KBM-7 (cell line): Measurements from ENCODE around the gene C2orf68.
A peak's percentile ranks its signal among the peaks of the same experiment; 100 is the strongest.
"Not testable (repeated sequence)": the region's sequence is repeated elsewhere in the genome, so short reads cannot be mapped to it uniquely, and the experiment has no call there.

ENCODE experiments used
- DNase-seq: peaks from one replicate; pipeline ENCODE4 v3.0.0-alpha.2; 2015
- in situ Hi-C: fragments of 300-500 bp; cut with MboI; formaldehyde crosslinking; loops from 2 replicates; pipeline ENCODE4 v1.14.3; 2020; ENCODE audit warnings: low sequenced_read_pairs, low pct_unique_long_range_greater_than_20kb, mixed read lengths

Gene C2orf68

GRCh38 chr2:85635636-85636035 lies 23.8 kb upstream of the C2orf68 start:
- no peak for DNase-seq
- in situ Hi-C loops, result no loop called here

- in situ Hi-C loops, result no loop called here
These were observed 23.1 kb upstream of the C2orf68 start for GRCh38 chr2:85635011-85635410.

GRCh38 chr2:85631316-85631715 lies 19.4 kb upstream of the C2orf68 start:
- in situ Hi-C loops, result no loop called here
- no peak for DNase-seq

More at GRCh38 chr2:85635011-85635410, 23.1 kb upstream of the C2orf68 start:
- DNase-seq, result no peak

- peak; percentile 14 for DNase-seq
- in situ Hi-C loops, result no loop called here
These were observed 16.8 kb upstream of the C2orf68 start for GRCh38 chr2:85628658-85629057.

GRCh38 chr2:85623991-85624390 lies 12.1 kb upstream of the C2orf68 start:
- no peak for DNase-seq
- in situ Hi-C loops, result no loop called here

- in situ Hi-C loops, result no loop called here
These were observed 9.5 kb upstream of the C2orf68 start for GRCh38 chr2:85621338-85621737.

GRCh38 chr2:85619617-85620016 lies 7.8 kb upstream of the C2orf68 start:
- in situ Hi-C loops, result no loop called here
- no peak for DNase-seq

More at GRCh38 chr2:85621338-85621737, 9.5 kb upstream of the C2orf68 start:
- no peak for DNase-seq

- DNase-seq, in situ Hi-C loops: not testable (repeated sequence)
These were observed 5.9 kb upstream of the C2orf68 start for GRCh38 chr2:85617723-85618122.

- DNase-seq, result no peak
- in situ Hi-C loops, result no loop called here
These were observed 3.5 kb upstream of the C2orf68 start for GRCh38 chr2:85615413-85615728.

GRCh38 chr2:85614757-85615156 lies 2.9 kb upstream of the C2orf68 start:
- in situ Hi-C loops, result not testable (repeated sequence)

GRCh38 chr2:85613717-85614515 lies 2.0 kb upstream of the C2orf68 start:
- in situ Hi-C loops, result no loop called here
- no peak for DNase-seq

More at GRCh38 chr2:85614757-85615156, 2.9 kb upstream of the C2orf68 start:
- DNase-seq, result not testable (repeated sequence)

GRCh38 chr2:85611217-85611704 lies 605 bp downstream of the C2orf68 start:
- in situ Hi-C loops, result no loop called here
- no peak for DNase-seq

- in situ Hi-C loops, result no loop called here
- DNase-seq, result no peak
These were observed 4.3 kb downstream of the C2orf68 start for GRCh38 chr2:85607268-85608215.

GRCh38 chr2:85606116-85606455 lies 5.8 kb downstream of the C2orf68 start:
- in situ Hi-C loops, result no loop called here
- DNase-seq, result no peak

- in situ Hi-C loops, result no loop called here
- DNase-seq, result no peak
These were observed 6.3 kb downstream of the C2orf68 start for GRCh38 chr2:85605406-85606115.

GRCh38 chr2:85604568-85605339 lies 7.1 kb downstream of the C2orf68 start:
- DNase-seq, result no peak
- in situ Hi-C loops, result no loop called here

- in situ Hi-C loops, result not testable (repeated sequence)
These were observed 7.8 kb downstream of the C2orf68 start for GRCh38 chr2:85604133-85604444.

GRCh38 chr2:85602476-85603234 lies 9.2 kb downstream of the C2orf68 start, which contains the start of gene TMEM150A:
Gene TMEM150A (minus strand): TSS chr2:85602698. CDS start chr2:85601948, 750 bp downstream.
- in situ Hi-C loops, result no loop called here

More at GRCh38 chr2:85604133-85604444, 7.8 kb downstream of the C2orf68 start:
- DNase-seq, result not testable (repeated sequence)

More at GRCh38 chr2:85602476-85603234, 9.2 kb downstream of the C2orf68 start, which contains the start of gene TMEM150A:
- peak; percentile 93 for DNase-seq
